Stimulated activated naive CD8-positive, alpha-beta T cell treated with anti-CD3 and anti-CD28 coated beads, Interleukin-15, Interleukin-2, amounts not matched to agents 100 ng/mL and 50 ng/mL, for 24 hours (primary cell): Measurements from ENCODE around the gene ADRA2C.
"Not testable (repeated sequence)": the region's sequence is repeated elsewhere in the genome, so short reads cannot be mapped to it uniquely, and the experiment has no call there.

Experiments
- H3K27ac Mint-ChIP-seq: one replicate; pipeline ENCODE4 v1.8.0; 2021; ENCODE audit warnings: mild to moderate bottlenecking, mixed read lengths
- H3K27me3 Mint-ChIP-seq: one replicate; pipeline ENCODE4 v1.8.0; 2021; ENCODE audit warnings: mixed read lengths
- H3K36me3 Mint-ChIP-seq: one replicate; pipeline ENCODE4 v1.8.0; 2021; ENCODE audit warnings: low read depth, mixed read lengths
- H3K4me1 Mint-ChIP-seq: one replicate; pipeline ENCODE4 v1.8.0; 2021; ENCODE audit warnings: low read depth, mixed read lengths
- H3K4me3 Mint-ChIP-seq: one replicate; pipeline ENCODE4 v1.8.0; 2021; ENCODE audit warnings: mild to moderate bottlenecking, mixed read lengths
- H3K9me3 Mint-ChIP-seq: one replicate; pipeline ENCODE4 v1.8.0; 2021; ENCODE audit warnings: mixed read lengths

Gene ADRA2C

DNA sequence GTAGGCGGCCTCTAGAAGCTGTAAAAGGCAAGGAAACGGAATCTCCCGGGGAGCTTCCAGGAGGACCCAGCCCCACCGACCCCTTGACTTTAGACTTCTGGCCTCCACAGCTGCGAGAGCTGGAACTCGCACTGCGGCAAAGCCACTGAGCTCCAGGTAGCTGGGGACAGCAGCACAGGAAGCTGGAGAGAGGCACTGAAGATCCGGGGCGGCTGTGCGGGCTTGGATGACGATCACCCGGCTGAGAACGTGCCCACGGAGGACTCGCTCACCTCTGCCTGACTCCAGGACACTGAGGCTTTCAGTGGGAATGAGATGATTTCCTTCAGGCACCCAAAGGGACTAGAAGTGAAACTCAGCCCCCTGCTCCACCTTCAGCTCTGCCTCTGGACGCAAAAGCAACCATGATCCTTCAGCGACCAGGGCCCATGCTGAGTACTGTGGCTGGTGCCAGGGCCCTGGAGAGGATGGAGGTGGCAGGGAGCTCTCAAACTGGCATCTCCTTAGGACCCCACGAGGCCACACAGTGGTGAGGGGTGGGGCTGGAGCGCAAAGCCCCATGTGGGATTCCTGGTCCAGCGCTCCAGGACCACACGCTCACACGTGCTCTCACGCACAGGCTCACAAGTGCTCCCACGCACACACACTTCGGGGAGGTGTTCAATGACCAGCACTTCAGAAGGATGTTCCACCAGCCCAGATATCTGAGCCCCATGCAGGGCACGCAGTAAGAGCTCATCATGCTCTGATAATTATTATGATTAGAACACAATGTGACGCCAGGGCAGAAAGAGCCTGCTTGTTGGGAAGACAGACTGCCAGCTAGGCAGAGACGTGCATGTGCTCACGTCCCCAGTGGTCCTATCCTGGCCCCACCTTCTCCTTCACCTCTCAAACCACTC, 47.2 kb downstream of the ADRA2C start:
- Mint-ChIP-seq H3K27ac (no peak overlapping the region), H3K4me3 (no peak overlapping the region), H3K4me1 (no peaks in the 10 kb centered on the region), H3K9me3 (no peaks in the 10 kb centered on the region), H3K27me3 (peaks cover 4% of the 10 kb centered on the region), H3K36me3 (no peaks in the 10 kb centered on the region)

DNA sequence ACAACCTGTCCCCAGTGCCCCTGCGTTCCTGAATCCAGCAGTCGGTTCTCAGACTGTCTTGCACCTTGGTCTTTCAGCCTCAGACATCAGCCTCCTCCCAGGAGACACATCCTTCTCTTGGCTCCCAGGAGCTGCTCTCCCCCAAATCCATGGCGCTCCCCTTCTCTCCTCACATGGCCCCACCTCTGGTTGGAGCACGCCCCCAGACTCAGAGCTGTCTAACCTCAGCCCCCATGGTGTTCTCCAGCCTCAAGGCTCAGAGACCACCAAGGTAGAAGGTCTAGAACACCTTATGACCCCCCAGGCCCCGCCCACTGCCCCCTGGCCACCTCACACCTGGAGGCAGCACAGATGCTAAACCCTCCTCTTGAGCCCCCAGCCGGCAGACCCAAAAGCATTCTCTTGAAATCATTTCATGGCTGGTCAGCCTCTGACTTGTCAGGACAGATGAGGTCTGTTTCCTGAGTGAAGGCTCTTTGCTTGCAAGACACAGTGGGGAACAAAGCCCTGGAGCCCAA, 47.9 kb downstream of the ADRA2C start:
- H3K27me3 Mint-ChIP-seq, result no peaks in the 10 kb centered on the region
- no peaks in the 10 kb centered on the region for H3K36me3 Mint-ChIP-seq
- no peak overlapping the region for H3K4me3 Mint-ChIP-seq
- no peak overlapping the region for H3K27ac Mint-ChIP-seq
- no peaks in the 10 kb centered on the region for H3K9me3 Mint-ChIP-seq
- H3K4me1 Mint-ChIP-seq, result no peaks in the 10 kb centered on the region

DNA sequence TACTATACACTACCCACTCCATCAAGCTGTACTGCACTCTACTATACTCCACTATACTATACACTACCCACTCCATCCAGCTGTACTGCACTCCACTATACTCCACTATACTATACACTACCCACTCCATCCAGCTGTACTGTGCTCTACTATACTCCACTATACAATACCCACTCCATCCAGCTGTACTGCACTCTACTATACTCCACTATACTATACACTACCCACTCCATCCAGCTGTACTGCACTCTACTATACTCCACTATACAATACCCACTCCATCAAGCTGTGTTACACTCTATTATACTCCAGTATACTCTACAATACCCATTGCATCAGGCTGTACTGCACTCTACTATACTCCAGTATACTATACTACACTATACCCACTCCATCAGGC, 48.7 kb downstream of the ADRA2C start:
- H3K27ac Mint-ChIP-seq, H3K27me3 Mint-ChIP-seq, H3K36me3 Mint-ChIP-seq: not testable (repeated sequence)

DNA sequence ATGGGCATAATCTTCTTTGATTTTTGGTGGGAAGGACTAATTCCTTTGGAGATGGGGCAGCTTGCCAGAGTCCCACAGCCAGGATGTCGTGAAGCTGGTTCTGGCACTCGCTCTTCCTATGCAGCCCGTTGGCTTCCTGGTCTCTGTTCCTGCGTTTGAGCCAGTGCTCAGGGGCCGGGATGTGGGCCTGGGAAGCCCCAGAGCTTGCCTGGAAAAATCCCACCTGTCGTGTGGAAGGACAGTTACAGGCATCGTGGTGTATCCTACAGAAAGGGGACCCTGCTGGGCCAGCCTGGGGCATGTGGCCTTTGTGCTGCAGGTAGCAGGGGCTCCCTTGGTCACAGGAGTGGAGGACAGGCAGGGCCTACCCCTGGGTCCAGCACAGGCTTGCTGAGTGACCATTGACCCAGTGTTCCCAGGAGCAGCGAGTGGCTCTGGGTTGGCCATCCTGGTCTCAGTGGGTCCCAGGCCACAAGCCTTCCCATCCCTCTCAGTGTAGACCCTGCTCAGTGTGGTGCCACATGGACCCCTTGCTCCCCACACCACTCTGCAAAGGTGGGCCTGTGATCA, 50.2 kb downstream of the ADRA2C start:
- Mint-ChIP-seq H3K27me3 (no peaks in the 10 kb centered on the region), H3K9me3 (no peaks in the 10 kb centered on the region), H3K4me1 (no peaks in the 10 kb centered on the region), H3K4me3 (no peak overlapping the region), H3K27ac (no peak overlapping the region), H3K36me3 (no peaks in the 10 kb centered on the region)

More for the DNA sequence above, 48.7 kb downstream of the ADRA2C start:
- H3K4me1 Mint-ChIP-seq, H3K9me3 Mint-ChIP-seq, H3K4me3 Mint-ChIP-seq: not testable (repeated sequence)

DNA sequence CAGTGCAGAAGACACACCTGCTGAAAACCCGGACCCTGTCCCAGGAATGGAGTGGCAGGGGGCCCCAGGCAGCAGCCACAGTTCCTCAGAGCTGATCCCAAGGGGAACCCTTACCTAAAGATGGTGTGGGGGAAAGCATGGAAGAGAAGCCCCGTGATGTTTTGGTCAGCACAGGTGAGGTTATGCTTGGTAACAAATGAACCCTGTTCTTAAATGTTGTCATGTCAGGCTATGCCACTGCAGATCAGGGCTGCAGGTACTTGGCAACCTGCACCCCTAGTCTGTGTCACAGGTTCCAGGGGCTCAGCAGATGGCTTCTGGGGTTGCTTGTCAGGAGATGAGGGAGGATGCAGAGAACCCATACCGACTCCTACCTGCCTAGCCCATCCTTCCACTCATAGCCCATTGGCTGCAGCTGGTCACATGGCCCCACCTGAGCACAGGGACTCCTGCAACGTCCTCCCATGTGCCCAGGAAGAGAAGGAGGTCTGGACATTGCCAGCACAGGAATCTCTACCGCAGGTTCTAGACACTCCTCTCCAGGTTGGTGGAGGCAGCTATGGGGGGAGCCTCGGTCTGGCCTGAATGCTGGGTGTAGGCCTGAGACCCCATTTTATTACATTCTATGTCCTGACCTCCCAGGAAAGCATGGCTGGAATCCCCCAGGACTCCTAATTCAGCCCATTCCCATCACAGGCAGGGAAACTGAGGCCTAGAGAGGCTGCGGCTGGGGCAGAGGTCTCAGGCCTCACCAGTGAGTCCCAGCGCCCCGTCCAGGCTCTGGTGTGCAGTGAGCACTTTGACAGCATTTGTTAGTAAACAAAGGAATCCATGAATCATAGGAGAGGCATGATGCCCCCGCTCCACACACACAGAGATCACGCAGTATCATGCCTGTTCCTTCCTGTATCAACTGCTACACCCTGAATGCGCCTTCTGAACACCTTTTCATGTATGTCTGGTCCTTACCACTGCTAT, 51.1 kb downstream of the ADRA2C start:
- Mint-ChIP-seq H3K4me3 (no peak overlapping the region), H3K4me1 (no peaks in the 10 kb centered on the region), H3K9me3 (no peaks in the 10 kb centered on the region), H3K27me3 (no peaks in the 10 kb centered on the region), H3K27ac (no peak overlapping the region), H3K36me3 (no peaks in the 10 kb centered on the region)
